ENCODE results near the gene DGKE.

Gene DGKE

DNA sequence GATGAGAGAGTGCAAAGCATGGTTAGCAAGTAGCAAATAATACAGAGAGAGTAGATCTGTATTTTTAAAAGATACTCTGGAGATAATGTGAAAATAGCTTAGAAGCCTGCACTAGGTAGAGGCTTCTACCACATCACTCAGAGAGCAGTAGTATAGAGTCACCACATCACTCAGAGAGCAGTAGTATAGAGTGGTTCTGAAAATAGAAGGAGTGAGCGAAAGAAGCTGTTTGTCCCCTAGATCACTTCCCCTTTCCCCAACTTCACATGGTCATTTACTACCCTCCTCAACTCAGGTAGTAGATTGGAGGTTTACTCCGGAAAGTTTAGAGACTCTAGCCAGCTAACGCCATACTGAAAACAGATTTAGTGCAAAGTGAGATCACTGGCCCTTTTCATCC, 17.1 kb downstream of the DGKE start:
- Histone ChIP-seq H3K4me2 (ENCODE audit: low read depth, low read length, poor library complexity, severe bottlenecking) (no peak overlapping the region), H3K9me3 (ENCODE audit: insufficient read depth, low read length) (no peaks in the 10 kb centered on the region)
- no peak for TF ChIP-seq EZH2phosphoT487 (conservative IDR thresholded peaks at IDR 0.05; ENCODE audit: low read length)
- TF ChIP-seq, protein P1, sequence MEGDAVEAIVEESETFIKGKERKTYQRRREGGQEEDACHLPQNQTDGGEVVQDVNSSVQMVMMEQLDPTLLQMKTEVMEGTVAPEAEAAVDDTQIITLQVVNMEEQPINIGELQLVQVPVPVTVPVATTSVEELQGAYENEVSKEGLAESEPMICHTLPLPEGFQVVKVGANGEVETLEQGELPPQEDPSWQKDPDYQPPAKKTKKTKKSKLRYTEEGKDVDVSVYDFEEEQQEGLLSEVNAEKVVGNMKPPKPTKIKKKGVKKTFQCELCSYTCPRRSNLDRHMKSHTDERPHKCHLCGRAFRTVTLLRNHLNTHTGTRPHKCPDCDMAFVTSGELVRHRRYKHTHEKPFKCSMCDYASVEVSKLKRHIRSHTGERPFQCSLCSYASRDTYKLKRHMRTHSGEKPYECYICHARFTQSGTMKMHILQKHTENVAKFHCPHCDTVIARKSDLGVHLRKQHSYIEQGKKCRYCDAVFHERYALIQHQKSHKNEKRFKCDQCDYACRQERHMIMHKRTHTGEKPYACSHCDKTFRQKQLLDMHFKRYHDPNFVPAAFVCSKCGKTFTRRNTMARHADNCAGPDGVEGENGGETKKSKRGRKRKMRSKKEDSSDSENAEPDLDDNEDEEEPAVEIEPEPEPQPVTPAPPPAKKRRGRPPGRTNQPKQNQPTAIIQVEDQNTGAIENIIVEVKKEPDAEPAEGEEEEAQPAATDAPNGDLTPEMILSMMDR (IDR thresholded peaks at IDR 0.05; ENCODE audit: insufficient read depth, low read length, poor library complexity, severe bottlenecking): no peak

DNA sequence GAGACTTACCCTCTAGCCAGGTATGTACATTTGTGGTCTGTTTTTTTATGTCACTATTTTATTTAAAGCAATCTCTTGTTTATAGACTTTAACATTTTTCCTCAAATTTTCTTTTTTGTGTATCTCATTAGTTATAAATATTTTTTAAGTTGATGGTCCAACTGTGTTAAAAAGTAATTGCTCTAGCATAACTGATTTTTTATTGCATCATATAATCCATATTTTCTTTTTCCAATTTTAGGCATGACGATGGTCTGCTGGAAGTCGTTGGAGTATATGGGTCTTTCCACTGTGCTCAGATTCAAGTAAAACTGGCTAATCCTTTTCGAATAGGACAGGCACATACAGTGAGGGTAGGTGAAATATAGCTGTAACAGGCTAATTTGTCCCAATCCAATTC, 27.9 kb downstream of the DGKE start:
- Histone ChIP-seq H3K4me2 (ENCODE audit: low read depth, low read length, poor library complexity, severe bottlenecking) (no peak overlapping the region), H3K9me3 (ENCODE audit: insufficient read depth, low read length) (no peaks in the 10 kb centered on the region), H4K20me1 (ENCODE audit: low read depth, low read length) (no peaks in the 10 kb centered on the region), H3K9me2 (replicated peaks; ENCODE audit: insufficient read depth, low read length) (no peaks in the 10 kb centered on the region), H3K4me3 (ENCODE audit: insufficient read depth, low read length, poor library complexity, severe bottlenecking) (no peak overlapping the region), H3K36me3 (ENCODE audit: low read length) (peaks cover 13% of the 10 kb centered on the region; the same call in 1 of the 2 replicates), H3F3A (ENCODE audit: insufficient read depth) (0 out of 2 replicates have a peak, but pooled peaks cover 5% of the 10 kb centered on the region), H2AFZ (ENCODE audit: low read depth, low read length, severe bottlenecking) (no peak overlapping the region), H3K27ac (ENCODE audit: low read depth, low read length) (no peak overlapping the region), H3K79me2 (ENCODE audit: insufficient read depth, low read length) (no peaks in the 10 kb centered on the region), H3K27me3 (ENCODE audit: low read length) (no peaks in the 10 kb centered on the region), H3K9ac (ENCODE audit: low read length) (no peak overlapping the region)
- TF ChIP-seq, protein P1 (IDR thresholded peaks at IDR 0.05; ENCODE audit: insufficient read depth, low read length, poor library complexity, severe bottlenecking): no peak
- no peak for TF ChIP-seq EZH2phosphoT487 (conservative IDR thresholded peaks at IDR 0.05; ENCODE audit: low read length)

More for the DNA sequence above, 17.1 kb downstream of the DGKE start:
- no peaks in the 10 kb centered on the region for H3K79me2 ChIP-seq (ENCODE audit: insufficient read depth, low read length)
- no peaks in the 10 kb centered on the region for H3F3A ChIP-seq (ENCODE audit: insufficient read depth)
- no peaks in the 10 kb centered on the region for H3K27me3 ChIP-seq (ENCODE audit: low read length)
- peaks cover 7% of the 10 kb centered on the region; the same call in 1 of the 2 replicates for H3K36me3 ChIP-seq (ENCODE audit: low read length)
- no peak overlapping the region for H2AFZ ChIP-seq (ENCODE audit: low read depth, low read length, severe bottlenecking)
- H3K9ac ChIP-seq (ENCODE audit: low read length): no peak overlapping the region
- H3K9me2 ChIP-seq (replicated peaks; ENCODE audit: insufficient read depth, low read length): no peaks in the 10 kb centered on the region
- H3K4me3 ChIP-seq (ENCODE audit: insufficient read depth, low read length, poor library complexity, severe bottlenecking): no peak overlapping the region
- no peaks in the 10 kb centered on the region for H4K20me1 ChIP-seq (ENCODE audit: low read depth, low read length)
- H3K27ac ChIP-seq (ENCODE audit: low read depth, low read length): no peak overlapping the region

DNA sequence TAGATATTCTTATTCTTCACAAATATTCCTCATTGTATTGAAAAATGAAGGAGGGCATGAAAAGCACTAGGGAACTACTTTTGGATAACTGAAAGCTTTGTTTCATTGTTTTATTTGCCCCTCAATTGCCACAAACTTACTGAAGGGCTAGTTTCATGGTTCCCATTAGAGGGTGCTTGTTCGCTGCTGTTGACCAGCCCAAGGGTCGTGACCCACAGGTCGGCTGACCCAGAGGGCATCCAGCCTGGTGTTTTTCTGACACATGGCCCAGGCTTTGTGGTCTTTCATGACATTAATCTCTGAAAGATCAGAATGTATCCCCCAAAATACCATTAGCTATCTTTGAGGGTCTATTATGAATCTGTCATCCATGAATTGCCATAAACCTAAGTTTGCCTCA, 30.0 kb downstream of the DGKE start:
- no peaks in the 10 kb centered on the region for H4K20me1 ChIP-seq (ENCODE audit: low read depth, low read length)
- no peak overlapping the region for H2AFZ ChIP-seq (ENCODE audit: low read depth, low read length, severe bottlenecking)
- no peaks in the 10 kb centered on the region for H3K9me2 ChIP-seq (replicated peaks; ENCODE audit: insufficient read depth, low read length)
- H3F3A ChIP-seq (ENCODE audit: insufficient read depth): peaks cover 5% of the 10 kb centered on the region; the same call in 1 of the 2 replicates
- H3K27ac ChIP-seq (ENCODE audit: low read depth, low read length): no peak overlapping the region
- TF ChIP-seq, protein P1 (IDR thresholded peaks at IDR 0.05; ENCODE audit: insufficient read depth, low read length, poor library complexity, severe bottlenecking): no peak
- no peak for TF ChIP-seq EZH2phosphoT487 (conservative IDR thresholded peaks at IDR 0.05; ENCODE audit: low read length)
- no peaks in the 10 kb centered on the region for H3K9me3 ChIP-seq (ENCODE audit: insufficient read depth, low read length)
- no peak overlapping the region for H3K9ac ChIP-seq (ENCODE audit: low read length)
- H3K4me3 ChIP-seq (ENCODE audit: insufficient read depth, low read length, poor library complexity, severe bottlenecking): no peak overlapping the region
- peaks cover 7% of the 10 kb centered on the region; the same call in 1 of the 2 replicates for H3K36me3 ChIP-seq (ENCODE audit: low read length)
- no peaks in the 10 kb centered on the region for H3K79me2 ChIP-seq (ENCODE audit: insufficient read depth, low read length)
- H3K27me3 ChIP-seq (ENCODE audit: low read length): no peaks in the 10 kb centered on the region
- H3K4me2 ChIP-seq (ENCODE audit: low read depth, low read length, poor library complexity, severe bottlenecking): no peak overlapping the region
